ENCODE measurements around the gene CNOT8. TPM values are rescaled to one million over a fixed set of nuclear protein-coding genes. Genes with fewer than 3 reads are reported as not detected.

CNOT8 gene
- total RNA-seq, 1 experiment from 2014 or later = 33.3 TPM

GRCh38 chr5:154857530-154858296, 714 bp upstream of the CNOT8 start:
- in situ Hi-C loops (cut with HindIII; ENCODE audit: low pct_unique_long_range_greater_than_20kb, low sequenced_read_pairs) = no loop called here
- DNase-seq (ENCODE audit: low read depth, low spot score) = peak; percentile 91

- in situ Hi-C loops (cut with HindIII; ENCODE audit: low pct_unique_long_range_greater_than_20kb, low sequenced_read_pairs) = no loop called here
- no peak for DNase-seq (ENCODE audit: low read depth, low spot score)
Observed at GRCh38 chr5:154858972-154859871, 795 bp downstream of the CNOT8 start.

GRCh38 chr5:154860123-154860522, 1.7 kb downstream of the CNOT8 start:
- DNase-seq (ENCODE audit: low read depth, low spot score) = no peak
- in situ Hi-C loops (cut with HindIII; ENCODE audit: low pct_unique_long_range_greater_than_20kb, low sequenced_read_pairs) = no loop called here

- DNase-seq (ENCODE audit: low read depth, low spot score) = no peak
- in situ Hi-C loops (cut with HindIII; ENCODE audit: low pct_unique_long_range_greater_than_20kb, low sequenced_read_pairs) = no loop called here
Observed at GRCh38 chr5:154860765-154861164, 2.3 kb downstream of the CNOT8 start.

- no peak for DNase-seq (ENCODE audit: low read depth, low spot score)
- in situ Hi-C loops (cut with HindIII; ENCODE audit: low pct_unique_long_range_greater_than_20kb, low sequenced_read_pairs) = no loop called here
Observed at GRCh38 chr5:154861946-154862345, 3.5 kb downstream of the CNOT8 start.

GRCh38 chr5:154862766-154863165, 4.3 kb downstream of the CNOT8 start:
- in situ Hi-C loops (cut with HindIII; ENCODE audit: low pct_unique_long_range_greater_than_20kb, low sequenced_read_pairs) = no loop called here
- DNase-seq (ENCODE audit: low read depth, low spot score) = no peak

GRCh38 chr5:154863291-154864080, 5.1 kb downstream of the CNOT8 start:
- DNase-seq (ENCODE audit: low read depth, low spot score) = no peak
- in situ Hi-C loops (cut with HindIII; ENCODE audit: low pct_unique_long_range_greater_than_20kb, low sequenced_read_pairs) = no loop called here

GRCh38 chr5:154865466-154866184, 7.2 kb downstream of the CNOT8 start:
- in situ Hi-C loops (cut with HindIII; ENCODE audit: low pct_unique_long_range_greater_than_20kb, low sequenced_read_pairs) = no loop called here

GRCh38 chr5:154866841-154867240, 8.4 kb downstream of the CNOT8 start:
- in situ Hi-C loops (cut with HindIII; ENCODE audit: low pct_unique_long_range_greater_than_20kb, low sequenced_read_pairs) = no loop called here
- DNase-seq (ENCODE audit: low read depth, low spot score) = no peak

More at GRCh38 chr5:154865466-154866184, 7.2 kb downstream of the CNOT8 start:
- no peak for DNase-seq (ENCODE audit: low read depth, low spot score)

GRCh38 chr5:154868702-154869101, 10.3 kb downstream of the CNOT8 start:
- in situ Hi-C loops (cut with HindIII; ENCODE audit: low pct_unique_long_range_greater_than_20kb, low sequenced_read_pairs) = no loop called here
- DNase-seq (ENCODE audit: low read depth, low spot score) = peak; percentile 43

- DNase-seq (ENCODE audit: low read depth, low spot score) = no peak
- in situ Hi-C loops (cut with HindIII; ENCODE audit: low pct_unique_long_range_greater_than_20kb, low sequenced_read_pairs) = no loop called here
Observed at GRCh38 chr5:154871734-154872133, 13.3 kb downstream of the CNOT8 start.

- DNase-seq (ENCODE audit: low read depth, low spot score) = no peak
- in situ Hi-C loops (cut with HindIII; ENCODE audit: low pct_unique_long_range_greater_than_20kb, low sequenced_read_pairs) = no loop called here
Observed at GRCh38 chr5:154873791-154874331, 15.4 kb downstream of the CNOT8 start.

GRCh38 chr5:154878642-154879335, 20.4 kb downstream of the CNOT8 start:
- in situ Hi-C loops (cut with HindIII; ENCODE audit: low pct_unique_long_range_greater_than_20kb, low sequenced_read_pairs) = no loop called here
- no peak for DNase-seq (ENCODE audit: low read depth, low spot score)

GRCh38 chr5:154881986-154882385, 23.6 kb downstream of the CNOT8 start:
- in situ Hi-C loops (cut with HindIII; ENCODE audit: low pct_unique_long_range_greater_than_20kb, low sequenced_read_pairs) = no loop called here
- no peak for DNase-seq (ENCODE audit: low read depth, low spot score)

- no peak for DNase-seq (ENCODE audit: low read depth, low spot score)
- in situ Hi-C loops (cut with HindIII; ENCODE audit: low pct_unique_long_range_greater_than_20kb, low sequenced_read_pairs) = no loop called here
Observed at GRCh38 chr5:154884424-154884823, 26.0 kb downstream of the CNOT8 start.

GRCh38 chr5:154885439-154885838, 27.0 kb downstream of the CNOT8 start:
- in situ Hi-C loops (cut with HindIII; ENCODE audit: low pct_unique_long_range_greater_than_20kb, low sequenced_read_pairs) = no loop called here

GRCh38 chr5:154892369-154892771, 33.9 kb downstream of the CNOT8 start:
- in situ Hi-C loops (cut with HindIII; ENCODE audit: low pct_unique_long_range_greater_than_20kb, low sequenced_read_pairs) = no loop called here
- no peak for DNase-seq (ENCODE audit: low read depth, low spot score)

More at GRCh38 chr5:154885439-154885838, 27.0 kb downstream of the CNOT8 start:
- no peak for DNase-seq (ENCODE audit: low read depth, low spot score)

Measured in SK-MEL-5 (cell line).